ENCODE data around the gene GPR161.

GPR161 gene

GRCh38 chr1:168146160-168146539, 9.4 kb upstream of the GPR161 start:
- no peak for DNase-seq

GRCh38 chr1:168145184-168146159, 8.7 kb upstream of the GPR161 start:
- DNase-seq, result peak; percentile 11 to 73

GRCh38 chr1:168141871-168142385, 5.2 kb upstream of the GPR161 start:
- DNase-seq, result no peak

- DNase-seq, result no peak
These were observed 2.3 kb upstream of the GPR161 start for GRCh38 chr1:168139070-168139469.

- peak in 1 of 2 experiments; percentile 50 for DNase-seq
These were observed 1.4 kb upstream of the GPR161 start for GRCh38 chr1:168138134-168138533.

GRCh38 chr1:168137515-168137821, 738 bp upstream of the GPR161 start:
- no peak for DNase-seq

GRCh38 chr1:168135921-168136708, 615 bp downstream of the GPR161 start:
- peak in 1 of 2 experiments; percentile 39 for DNase-seq

GRCh38 chr1:168135116-168135920, 1.4 kb downstream of the GPR161 start:
- DNase-seq, result no peak

GRCh38 chr1:168134642-168135041, 2.1 kb downstream of the GPR161 start:
- no peak for DNase-seq

GRCh38 chr1:168134132-168134531, 2.6 kb downstream of the GPR161 start:
- no peak for DNase-seq

GRCh38 chr1:168129933-168130332, 6.8 kb downstream of the GPR161 start:
- no peak for DNase-seq

GRCh38 chr1:168127503-168127902, 9.2 kb downstream of the GPR161 start:
- DNase-seq, result no peak

- no peak for DNase-seq
These were observed 11.7 kb downstream of the GPR161 start for GRCh38 chr1:168125051-168125450.

GRCh38 chr1:168121401-168122011, 15.2 kb downstream of the GPR161 start:
- no peak for DNase-seq

- no peak for DNase-seq
These were observed 17.0 kb downstream of the GPR161 start for GRCh38 chr1:168119750-168120149.

- DNase-seq, result no peak
These were observed 20.4 kb downstream of the GPR161 start for GRCh38 chr1:168116327-168116799.

GRCh38 chr1:168114845-168115244, 21.9 kb downstream of the GPR161 start:
- peak; percentile 84 to 91 for DNase-seq

GRCh38 chr1:168112673-168113305, 23.9 kb downstream of the GPR161 start:
- DNase-seq, result peak; percentile 58 to 88

GRCh38 chr1:168110896-168111545, 25.7 kb downstream of the GPR161 start:
- peak in 1 of 2 experiments; percentile 22 for DNase-seq

- no peak for DNase-seq
These were observed 30.5 kb downstream of the GPR161 start for GRCh38 chr1:168106274-168106673.

- DNase-seq, result no peak
These were observed 30.9 kb downstream of the GPR161 start for GRCh38 chr1:168105846-168106245.
